ENCODE measurements around the gene LPP.

Gene LPP

GRCh38 chr3:188834349-188834748, 680.4 kb downstream of the LPP start:
- DNase-seq (ENCODE audit: low spot score), result no peak

GRCh38 chr3:188839187-188839695, 685.3 kb downstream of the LPP start:
- no peak for DNase-seq (ENCODE audit: low spot score)

- no peak for DNase-seq (ENCODE audit: low spot score)
Measured at GRCh38 chr3:188840290-188840689, 686.3 kb downstream of the LPP start.

DNA sequence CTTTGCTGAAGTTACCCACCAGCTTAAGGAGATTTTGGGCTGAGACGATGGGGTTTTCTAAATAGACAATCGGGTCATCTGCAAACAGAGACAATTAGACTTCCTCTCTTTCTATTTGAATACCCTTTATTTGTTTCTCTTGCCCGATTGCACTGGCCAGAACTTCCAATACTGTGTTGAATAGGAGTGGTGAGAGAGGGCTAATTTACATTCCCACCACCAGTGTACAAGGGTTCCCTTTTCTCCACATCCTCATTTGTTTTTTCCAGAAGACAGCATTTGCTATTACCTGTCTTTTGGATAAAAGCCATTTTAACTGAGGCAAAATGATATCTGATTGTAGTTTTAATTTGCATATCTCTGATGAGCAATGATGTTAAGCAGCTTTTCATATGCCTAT, 687.9 kb downstream of the LPP start:
- no peak for DNase-seq (ENCODE audit: low spot score)

DNA sequence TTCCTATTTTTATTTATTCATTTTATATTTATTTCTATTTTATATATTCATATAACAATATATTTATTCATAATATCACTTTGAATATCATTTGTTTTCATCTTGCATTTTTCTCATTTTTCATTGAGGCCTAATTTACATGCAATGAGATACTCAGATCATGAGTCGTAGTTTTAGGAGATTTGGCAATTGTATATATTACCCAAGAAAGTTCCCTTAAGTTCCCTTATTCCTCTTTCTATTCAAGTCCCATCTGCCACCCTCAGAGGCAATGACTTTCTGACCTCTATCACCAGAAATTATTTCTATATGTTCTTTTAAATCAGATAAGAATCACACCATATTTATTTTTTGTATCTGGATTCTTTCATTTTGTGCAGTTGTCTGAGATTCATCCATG, 688.7 kb downstream of the LPP start:
- DNase-seq (ENCODE audit: low spot score), result peak; percentile 12

GRCh38 chr3:188844096-188844495, 690.1 kb downstream of the LPP start:
- DNase-seq (ENCODE audit: low spot score), result no peak

- DNase-seq (ENCODE audit: low spot score), result no peak
Measured at GRCh38 chr3:188845514-188845913, 691.6 kb downstream of the LPP start.

DNA sequence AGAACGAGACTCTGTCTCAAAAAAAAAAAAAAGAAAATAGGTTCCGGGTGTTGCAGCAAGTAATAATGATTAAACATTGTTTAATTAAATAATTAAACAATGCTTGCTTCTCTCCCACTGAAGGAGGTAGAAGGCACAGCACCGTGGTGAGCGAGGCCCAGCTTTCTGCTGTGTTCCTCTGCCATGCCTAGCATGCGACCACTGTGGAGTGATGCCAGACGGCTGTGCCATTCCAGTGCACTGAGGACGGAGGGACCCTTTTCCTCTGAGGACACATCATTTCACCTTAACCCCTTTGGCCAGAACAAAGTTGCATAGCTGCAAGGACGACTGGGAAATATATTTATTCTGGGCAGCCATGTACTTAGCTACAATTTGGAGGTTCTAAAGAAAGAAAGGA, 695.0 kb downstream of the LPP start:
- no peak for DNase-seq (ENCODE audit: low spot score)

DNA sequence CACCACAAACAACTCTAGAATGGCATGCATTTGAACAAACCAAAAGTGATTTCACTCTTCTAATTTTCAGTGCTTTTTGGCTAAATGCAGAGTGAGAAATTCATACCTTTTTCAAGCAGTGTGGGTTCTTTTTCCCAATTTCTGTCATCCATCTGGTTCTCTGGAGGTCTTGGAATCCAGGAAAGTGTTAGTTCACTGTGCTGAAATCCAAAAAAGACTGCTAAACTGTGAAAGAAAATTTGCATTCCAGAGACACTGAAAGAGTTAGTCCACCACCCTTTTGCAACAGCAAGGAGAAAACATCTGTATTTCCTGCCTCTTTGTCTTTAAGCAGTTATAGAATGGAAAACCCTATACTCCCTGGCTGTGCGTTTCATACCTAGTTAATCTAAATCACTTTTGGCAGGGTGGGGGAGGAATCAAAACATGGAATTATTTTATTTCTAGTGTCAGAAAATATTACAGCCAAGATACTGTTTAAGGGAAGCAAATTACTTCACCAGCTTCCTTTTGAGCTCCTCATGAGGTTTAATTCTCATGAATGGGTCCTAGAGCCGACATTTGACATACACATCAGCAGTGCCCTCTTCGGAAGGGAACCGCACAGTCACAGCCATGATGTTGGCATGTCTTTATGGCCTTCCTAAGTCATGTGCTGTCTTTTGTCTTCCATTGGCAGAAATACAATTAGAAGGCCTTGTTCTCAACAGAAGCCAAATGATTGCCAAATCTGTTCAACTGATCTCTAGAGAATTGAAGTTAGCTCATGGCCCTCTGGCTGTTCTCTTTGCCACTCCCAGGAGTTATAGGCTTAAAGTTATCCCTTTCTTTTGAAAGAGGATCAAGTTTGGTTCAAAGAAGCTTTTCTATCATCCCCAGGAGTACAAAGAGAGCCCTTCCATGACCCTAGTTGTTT, 700.2 kb downstream of the LPP start:
- DNase-seq (ENCODE audit: low spot score), result no peak

GRCh38 chr3:188854772-188855149, 700.8 kb downstream of the LPP start:
- DNase-seq (ENCODE audit: low spot score), result peak; percentile 11

GRCh38 chr3:188855675-188856074, 701.7 kb downstream of the LPP start:
- no peak for DNase-seq (ENCODE audit: low spot score)

DNA sequence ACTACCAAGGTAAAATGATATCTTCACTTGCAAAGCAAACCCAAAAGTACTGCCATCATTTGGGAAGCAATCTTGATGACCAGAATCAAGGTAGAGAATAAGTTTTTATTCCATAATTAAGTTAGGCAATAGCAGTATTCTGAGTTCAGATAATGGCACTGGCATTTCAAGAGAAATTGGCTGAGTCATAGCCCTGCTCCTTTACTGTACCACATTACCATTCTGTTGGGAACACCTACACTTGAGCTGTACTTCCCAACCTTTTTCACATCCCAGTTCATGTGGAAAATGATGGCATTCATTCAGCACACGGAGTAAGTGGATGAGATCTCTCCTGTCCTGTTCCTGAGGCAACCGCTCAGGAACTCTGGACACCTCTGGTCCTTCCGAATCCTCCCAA, 706.2 kb downstream of the LPP start:
- no peak for DNase-seq (ENCODE audit: low spot score)

DNA sequence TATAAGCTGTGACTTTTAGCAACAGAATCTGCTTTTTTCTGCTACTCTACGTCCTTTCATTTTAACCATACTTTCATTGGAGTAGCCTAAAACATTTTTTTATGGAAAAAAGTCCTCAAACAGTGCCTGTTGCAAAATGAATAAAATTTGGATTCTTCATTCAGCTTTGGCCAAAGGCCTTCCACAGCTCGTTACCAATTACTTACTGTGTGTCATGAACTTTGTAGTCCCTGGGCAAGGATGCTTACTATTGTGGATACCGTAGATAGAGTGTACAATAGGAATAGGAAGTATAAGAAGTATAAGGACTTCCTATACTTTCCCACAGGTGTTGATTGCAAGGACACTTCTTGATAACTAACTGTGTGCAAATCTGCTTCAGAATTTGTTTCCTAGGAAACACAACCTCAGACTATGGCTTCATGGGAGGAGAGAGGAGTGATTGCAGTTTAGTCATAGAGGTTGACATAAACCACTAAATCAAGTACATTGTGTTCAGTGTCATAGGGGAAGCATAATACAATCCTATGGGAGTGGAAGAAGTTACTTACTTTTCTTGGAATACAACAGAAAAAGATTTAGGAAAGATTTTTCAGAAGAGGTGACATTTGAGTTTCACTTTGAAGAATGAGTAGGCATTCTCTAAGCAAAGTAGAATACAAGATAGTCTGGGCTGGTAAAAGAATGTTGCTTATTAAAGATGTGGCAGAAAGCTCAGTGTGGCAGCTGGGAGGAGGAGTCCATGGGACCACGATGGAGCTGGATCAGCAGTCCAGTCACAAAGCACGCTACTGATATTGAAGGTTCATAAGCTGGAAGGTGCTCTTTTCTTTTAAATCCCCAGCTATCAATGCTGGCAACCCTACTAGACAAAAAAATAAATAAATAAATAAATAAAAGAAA, 708.1 kb downstream of the LPP start:
- peak; percentile 6 for DNase-seq (ENCODE audit: low spot score)

DNA sequence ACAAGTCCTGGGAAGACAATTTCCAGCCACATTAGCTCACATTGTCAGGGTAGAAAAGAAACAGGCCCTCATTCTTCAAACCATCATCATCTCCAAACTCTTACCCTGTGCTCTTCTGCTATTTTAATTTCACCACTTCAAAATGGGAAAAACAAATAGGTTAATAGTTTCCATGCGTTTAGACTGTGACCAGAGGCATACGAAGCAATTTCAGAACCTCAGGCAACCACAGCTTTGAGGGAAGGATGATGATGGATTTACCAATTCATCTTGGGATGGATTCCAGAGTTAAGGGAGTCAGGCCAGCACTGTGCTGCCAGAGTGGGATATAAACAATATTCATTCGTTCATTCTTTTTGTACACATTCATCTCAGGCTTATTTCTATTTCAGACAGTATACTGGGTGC, 710.0 kb downstream of the LPP start:
- DNase-seq (ENCODE audit: low spot score), result peak; percentile 9

GRCh38 chr3:188867691-188868265, 713.8 kb downstream of the LPP start:
- no peak for DNase-seq (ENCODE audit: low spot score)

GRCh38 chr3:188868803-188869202, 714.8 kb downstream of the LPP start:
- no peak for DNase-seq (ENCODE audit: low spot score)

- DNase-seq (ENCODE audit: low spot score), result no peak
Measured at GRCh38 chr3:188869628-188870027, 715.7 kb downstream of the LPP start.

DNA sequence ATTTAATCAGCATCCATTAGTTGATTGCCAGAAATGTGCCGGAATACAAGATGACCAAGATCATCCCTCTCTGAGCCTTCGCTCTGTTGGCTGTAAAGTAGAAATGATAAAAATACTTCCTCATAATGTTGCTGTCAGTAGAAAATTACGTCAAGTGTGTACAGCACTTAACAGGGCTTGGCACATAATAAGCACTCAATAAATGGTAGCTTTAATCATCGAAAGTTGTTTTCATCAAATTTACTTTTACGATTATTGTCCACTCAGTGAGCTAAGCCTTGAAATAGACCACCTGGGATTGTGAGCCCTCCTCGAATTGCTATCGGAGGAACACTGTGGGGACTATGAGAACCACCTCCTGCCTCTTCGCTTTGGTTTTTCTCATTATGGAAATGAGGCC, 716.5 kb downstream of the LPP start:
- DNase-seq (ENCODE audit: low spot score), result no peak

DNA sequence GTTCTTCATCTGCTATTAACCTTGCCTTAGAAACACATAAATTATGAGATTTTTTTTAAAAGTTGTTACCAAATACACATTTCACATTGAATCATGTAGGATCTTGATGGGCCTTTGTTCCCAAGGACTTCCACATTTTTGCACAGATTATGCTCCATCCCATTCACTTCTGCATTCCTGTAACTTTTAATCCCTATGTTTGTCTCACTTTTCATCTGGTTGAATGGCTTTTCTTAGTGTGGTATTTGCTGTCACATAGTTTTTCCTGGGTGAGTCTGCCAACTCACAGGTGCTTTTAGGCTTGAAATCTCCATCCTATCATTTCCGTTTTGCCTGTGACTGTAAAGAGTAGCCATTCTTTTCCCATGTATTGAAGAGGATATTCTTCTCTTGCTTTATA, 720.6 kb downstream of the LPP start:
- no peak for DNase-seq (ENCODE audit: low spot score)

GRCh38 chr3:188875413-188875812, 721.5 kb downstream of the LPP start:
- DNase-seq (ENCODE audit: low spot score), result no peak

GRCh38 chr3:188876370-188876769, 722.4 kb downstream of the LPP start:
- DNase-seq (ENCODE audit: low spot score), result no peak

DNA sequence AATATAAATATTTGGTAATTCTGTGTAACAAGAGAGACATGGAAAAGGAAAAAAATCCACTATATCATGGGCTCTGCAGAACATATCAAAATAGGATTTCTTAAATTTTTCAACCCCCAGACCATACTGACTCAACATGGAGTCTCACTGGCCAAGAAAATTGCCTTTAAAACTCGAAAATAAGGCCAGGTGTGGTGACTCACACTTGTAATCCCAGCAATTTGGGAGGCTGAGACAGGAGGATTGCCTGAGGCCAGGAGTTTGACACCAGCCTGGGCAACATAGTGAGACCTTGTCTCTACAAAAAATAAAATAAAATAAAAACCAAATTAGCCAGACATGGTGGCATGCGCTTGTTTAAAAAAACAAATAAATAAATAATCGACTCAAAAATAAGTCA, 723.4 kb downstream of the LPP start:
- DNase-seq (ENCODE audit: low spot score), result no peak

- DNase-seq (ENCODE audit: low spot score), result no peak
Measured at GRCh38 chr3:188878076-188878475, 724.1 kb downstream of the LPP start.

Data from hepatic stellate cell (primary cell).